HepG2 (cell line): Measurements from ENCODE around the gene GMPPB. TPM values are rescaled to one million over a fixed set of nuclear protein-coding genes. Genes with fewer than 3 reads are reported as not detected.

Experiments used
- BCL3 ChIP-seq: sonication (generic); formaldehyde crosslinking; IDR thresholded peaks from 2 replicates; pipeline ENCODE4 v1.5.1; 2020; ENCODE audit warnings: mild to moderate bottlenecking, missing genetic modification reagents, moderate library complexity
- CBX2 ChIP-seq, 2 experiments: fragments of 200-600 bp in 1 of 2; sonication (generic); formaldehyde crosslinking in 1 of 2; IDR thresholded peaks; 2 replicates each; pipeline versions ENCODE4 v1.7.0 to v1.8.1; 2018 to 2022; ENCODE audit warnings: low read depth in 2 of 2, low read length in 1 of 2, mild to moderate bottlenecking in 1 of 2, missing genetic modification reagents in 1 of 2
- GTF2F1 ChIP-seq: fragments of 150-350 bp; IDR thresholded peaks from 2 replicates; pipeline ENCODE4 v1.6.1; 2014; ENCODE audit warnings: low read length
- HNF4G ChIP-seq, 2 experiments: sonication (generic) in 1 of 2; formaldehyde crosslinking in 1 of 2; IDR thresholded peaks; 2 replicates each; pipeline versions ENCODE4 v1.4.0 to v1.6.1; 2011 to 2020; ENCODE audit warnings: borderline replicate concordance in 2 of 2, low read depth in 2 of 2, mild to moderate bottlenecking in 2 of 2, low read length in 1 of 2, missing genetic modification reagents in 1 of 2, moderate library complexity in 1 of 2
- HOXA3 ChIP-seq: sonication (generic); formaldehyde crosslinking; IDR thresholded peaks from 2 replicates; pipeline ENCODE4 v1.5.0; 2020; ENCODE audit warnings: missing genetic modification reagents
- JDP2 ChIP-seq: sonication (generic); formaldehyde crosslinking; IDR thresholded peaks from 2 replicates; pipeline ENCODE4 v1.8.1; 2022; ENCODE audit warnings: missing genetic modification reagents, borderline replicate concordance
- KAT2B ChIP-seq: fragments of 150-350 bp; IDR thresholded peaks from 2 replicates; pipeline ENCODE4 v1.6.1; 2014; ENCODE audit warnings: low read depth, low read length, borderline replicate concordance
- KDM6A ChIP-seq: IDR thresholded peaks from 2 replicates; pipeline ENCODE4 v1.6.1; 2016; ENCODE audit warnings: low read depth
- NKX3-1 ChIP-seq: sonication (generic); formaldehyde crosslinking; IDR thresholded peaks from 2 replicates; pipeline ENCODE4 v1.5.0; 2020; ENCODE audit warnings: missing genetic modification reagents
- SATB2 ChIP-seq: sonication (generic); formaldehyde crosslinking; IDR thresholded peaks from 2 replicates; pipeline ENCODE4 v1.5.0; 2020; ENCODE audit warnings: missing genetic modification reagents
- TBX3 ChIP-seq: fragments of 450-650 bp; IDR thresholded peaks from 2 replicates; pipeline ENCODE4 v1.6.1; 2017; ENCODE audit warnings: antibody characterized with exemption, mild to moderate bottlenecking, inconsistent platforms, borderline replicate concordance
- ZNF230 ChIP-seq: sonication (generic); formaldehyde crosslinking; IDR thresholded peaks from 2 replicates; pipeline ENCODE4 v1.4.0; 2020; ENCODE audit warnings: mild to moderate bottlenecking, missing genetic modification reagents
- ZNF552 ChIP-seq: sonication (generic); formaldehyde crosslinking; IDR thresholded peaks from 2 replicates; pipeline ENCODE4 v1.9.0; 2022; ENCODE audit warnings: missing genetic modification reagents, mild to moderate bottlenecking, borderline replicate concordance
- ZNF577 ChIP-seq: sonication (generic); formaldehyde crosslinking; IDR thresholded peaks from 2 replicates; pipeline ENCODE4 v1.4.0; 2020; ENCODE audit warnings: mild to moderate bottlenecking, low read depth, missing genetic modification reagents, borderline replicate concordance
- ZNF607 ChIP-seq: sonication (generic); formaldehyde crosslinking; IDR thresholded peaks from 2 replicates; pipeline ENCODE4 v1.5.1; 2020; ENCODE audit warnings: missing genetic modification reagents, mild to moderate bottlenecking, borderline replicate concordance
- ZNF639 ChIP-seq: conservative IDR thresholded peaks from 2 replicates; pipeline ENCODE4 v1.6.1; 2018; ENCODE audit warnings: missing genetic modification reagents
- ZNF674 ChIP-seq: sonication (generic); formaldehyde crosslinking; IDR thresholded peaks from 2 replicates; pipeline ENCODE4 v1.5.0; 2020; ENCODE audit warnings: low read depth, mild to moderate bottlenecking, missing genetic modification reagents
- ZNF788 ChIP-seq: sonication (generic); formaldehyde crosslinking; IDR thresholded peaks from 2 replicates; pipeline ENCODE4 v1.5.0; 2020; ENCODE audit warnings: mild to moderate bottlenecking, missing genetic modification reagents, borderline replicate concordance
- ZNF879 ChIP-seq: sonication (generic); formaldehyde crosslinking; IDR thresholded peaks from 2 replicates; pipeline ENCODE4 v1.8.1; 2023; ENCODE audit warnings: missing genetic modification reagents
- polyA plus RNA-seq, 8 experiments: library from polyadenylated mRNA; depleted of rRNA in 3 of 8; stranded (reverse) in 7 of 8; unstranded in 1 of 8; fragments of >200 nt; fragmentation: Illumina TruSeq in 4 of 8; extraction: Trizol in 4 of 8; gene quantifications; 2 replicates each; pipeline versions ENCODE4 v1.2.1 to v1.2.3, GENCODE V29; 2011 to 2016; ENCODE audit warnings: low read depth in 4 of 8, missing spikeins in 1 of 8, mixed read lengths in 1 of 8; ENCODE audit not compliant: insufficient read depth in 1 of 8
- total RNA-seq, 5 experiments: library from RNA; depleted of rRNA; stranded (reverse); fragments of >200 nt; fragmentation: Illumina TruSeq; extraction: Trizol; gene quantifications; 2 replicates each; pipeline ENCODE4 v1.2.3, GENCODE V29; 2016; ENCODE audit warnings: low read depth in 1 of 5
- TF ChIP-seq, protein P1 (sequence below): IDR thresholded peaks from 2 replicates; pipeline ENCODE4 v1.6.1; 2016; ENCODE audit warnings: low read depth, control low read depth
- TF ChIP-seq, protein P2 (sequence below): sonication (generic); formaldehyde crosslinking; IDR thresholded peaks from 2 replicates; pipeline ENCODE4; 2020; ENCODE audit warnings: missing genetic modification reagents, mild to moderate bottlenecking, borderline replicate concordance

The GMPPB gene
- total and polyA plus RNA-seq, 2 of the 13 experiments (the other 11 are each of a cell fraction or from before 2014, with no cell fraction given), result 6.5 to 23.1 TPM

DNA sequence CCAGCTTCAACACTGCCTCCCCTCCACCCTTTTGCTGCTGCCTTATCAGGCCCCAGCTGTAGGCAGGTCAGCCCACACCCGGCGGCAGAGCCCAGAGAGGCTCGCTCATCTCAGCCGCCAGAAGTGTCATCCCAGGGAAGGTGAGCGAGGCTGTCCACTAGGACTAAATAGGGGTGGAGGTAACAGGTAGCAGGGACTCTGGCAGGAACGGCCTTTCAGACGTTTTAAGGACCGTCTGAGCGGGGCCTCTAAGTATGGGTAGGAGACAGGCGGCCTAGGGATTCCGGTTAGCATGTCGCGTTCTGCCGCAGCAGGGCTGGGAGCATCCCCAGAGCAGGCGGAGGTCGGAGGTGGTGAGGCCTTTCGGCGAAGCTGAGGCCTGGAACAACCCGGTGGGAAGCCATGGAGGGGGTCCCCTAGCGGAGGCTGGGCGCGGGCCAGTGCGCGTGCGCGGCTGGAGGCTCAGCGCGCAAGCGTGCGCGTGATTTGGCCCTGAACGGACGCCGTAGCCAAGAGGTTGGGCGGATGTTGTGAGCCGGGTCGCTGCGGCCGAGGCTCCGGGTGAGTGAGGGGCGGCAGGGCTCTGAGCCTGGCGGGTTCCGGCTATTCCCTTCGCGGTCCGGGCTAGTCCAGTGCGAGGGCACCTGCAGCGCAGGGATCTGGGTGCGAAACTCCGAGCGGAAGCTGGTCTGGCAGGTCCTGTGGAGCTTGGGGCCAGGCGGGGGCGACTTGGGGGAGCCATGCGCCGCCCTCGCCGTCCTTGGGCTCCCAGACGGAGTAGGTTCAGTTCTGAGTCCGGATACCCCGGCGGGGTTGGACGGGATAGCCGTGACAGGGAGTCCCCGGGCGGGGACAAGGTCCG, 34.5 kb downstream of the GMPPB start, which contains the start of the genes MST1 and RNF123 (continued):
- TF ChIP-seq, protein P1, sequence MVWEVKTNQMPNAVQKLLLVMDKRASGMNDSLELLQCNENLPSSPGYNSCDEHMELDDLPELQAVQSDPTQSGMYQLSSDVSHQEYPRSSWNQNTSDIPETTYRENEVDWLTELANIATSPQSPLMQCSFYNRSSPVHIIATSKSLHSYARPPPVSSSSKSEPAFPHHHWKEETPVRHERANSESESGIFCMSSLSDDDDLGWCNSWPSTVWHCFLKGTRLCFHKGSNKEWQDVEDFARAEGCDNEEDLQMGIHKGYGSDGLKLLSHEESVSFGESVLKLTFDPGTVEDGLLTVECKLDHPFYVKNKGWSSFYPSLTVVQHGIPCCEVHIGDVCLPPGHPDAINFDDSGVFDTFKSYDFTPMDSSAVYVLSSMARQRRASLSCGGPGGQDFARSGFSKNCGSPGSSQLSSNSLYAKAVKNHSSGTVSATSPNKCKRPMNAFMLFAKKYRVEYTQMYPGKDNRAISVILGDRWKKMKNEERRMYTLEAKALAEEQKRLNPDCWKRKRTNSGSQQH, result 0 out of 2 replicates have a peak, but pooled peaks have one; percentile 47
- TF ChIP-seq JDP2 (no peak), NKX3-1 (CRISPR knock-in tag) (0 out of 2 replicates have a peak, but pooled peaks have one; percentile 11), KAT2B (no peak), GTF2F1 (no peak), HNF4G (IDR thresholded peaks at IDR 0.05; ENCODE audit: borderline replicate concordance, low read depth, low read length) (no peak), HNF4G (CRISPR knock-in tag; IDR thresholded peaks at IDR 0.05; ENCODE audit: borderline replicate concordance, low read depth) (peak; percentile 36; the same call in 1 of the 2 replicates), ZNF577 (CRISPR knock-in tag) (no peak), KDM6A (CRISPR knock-in tag) (no peak), ZNF639 (CRISPR knock-in tag) (no peak), ZNF607 (CRISPR knock-in tag) (0 out of 2 replicates have a peak, but pooled peaks have one; percentile 34), ZNF230 (CRISPR knock-in tag) (peak; percentile 58; the same call in 1 of the 2 replicates), BCL3 (CRISPR knock-in tag) (no peak), SATB2 (CRISPR knock-in tag) (no peak), ZNF879 (CRISPR knock-in tag) (no peak), ZNF552 (CRISPR knock-in tag) (peak; percentile 26; the same call in 1 of the 2 replicates), ZNF788 (CRISPR knock-in tag) (peak; percentile 85), HOXA3 (CRISPR knock-in tag) (peak; percentile 71; the same call in 1 of the 2 replicates), TBX3 (0 out of 2 replicates have a peak, but pooled peaks have one; percentile 20), CBX2 (IDR thresholded peaks at IDR 0.05; ENCODE audit: low read depth, low read length) (no peak), CBX2 (CRISPR knock-in tag; IDR thresholded peaks at IDR 0.05; ENCODE audit: low read depth) (no peak), ZNF674 (CRISPR knock-in tag) (no peak)
- TF ChIP-seq, protein P2, sequence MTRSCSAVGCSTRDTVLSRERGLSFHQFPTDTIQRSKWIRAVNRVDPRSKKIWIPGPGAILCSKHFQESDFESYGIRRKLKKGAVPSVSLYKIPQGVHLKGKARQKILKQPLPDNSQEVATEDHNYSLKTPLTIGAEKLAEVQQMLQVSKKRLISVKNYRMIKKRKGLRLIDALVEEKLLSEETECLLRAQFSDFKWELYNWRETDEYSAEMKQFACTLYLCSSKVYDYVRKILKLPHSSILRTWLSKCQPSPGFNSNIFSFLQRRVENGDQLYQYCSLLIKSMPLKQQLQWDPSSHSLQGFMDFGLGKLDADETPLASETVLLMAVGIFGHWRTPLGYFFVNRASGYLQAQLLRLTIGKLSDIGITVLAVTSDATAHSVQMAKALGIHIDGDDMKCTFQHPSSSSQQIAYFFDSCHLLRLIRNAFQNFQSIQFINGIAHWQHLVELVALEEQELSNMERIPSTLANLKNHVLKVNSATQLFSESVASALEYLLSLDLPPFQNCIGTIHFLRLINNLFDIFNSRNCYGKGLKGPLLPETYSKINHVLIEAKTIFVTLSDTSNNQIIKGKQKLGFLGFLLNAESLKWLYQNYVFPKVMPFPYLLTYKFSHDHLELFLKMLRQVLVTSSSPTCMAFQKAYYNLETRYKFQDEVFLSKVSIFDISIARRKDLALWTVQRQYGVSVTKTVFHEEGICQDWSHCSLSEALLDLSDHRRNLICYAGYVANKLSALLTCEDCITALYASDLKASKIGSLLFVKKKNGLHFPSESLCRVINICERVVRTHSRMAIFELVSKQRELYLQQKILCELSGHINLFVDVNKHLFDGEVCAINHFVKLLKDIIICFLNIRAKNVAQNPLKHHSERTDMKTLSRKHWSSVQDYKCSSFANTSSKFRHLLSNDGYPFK (CRISPR knock-in tag), result peak; percentile 69; the same call in 1 of the 2 replicates
